HepG2 (cell line): ENCODE measurements around the gene CAMK1. TPM values are rescaled to one million over a fixed set of nuclear protein-coding genes. Genes with fewer than 3 reads are reported as not detected.

Source experiments
- ATAC-seq: fragments of 200-7000 bp; cut with Tn5 transposase; 3 replicates; pipeline ENCODE4 v1.9.1; 2020; ENCODE audit warnings: mild to moderate bottlenecking, moderate library complexity
- BruUV-seq: library from RNA; stranded (reverse); fragments of 400-500 nt; replicated peaks from 2 replicates; lab custom pipeline; 2021; lab: Mats Ljungman, UMichigan
- CTCF ChIA-PET: fragments of 300-600 bp; formaldehyde crosslinking; extraction: SDS; loops from one replicate; lab custom pipeline; 2021; ENCODE audit warnings: low total read pairs, inconsistent platforms, low intra/inter-chr PET ratio; lab: Yijun Ruan, JAX
- POLR2A ChIA-PET: fragments of 350-600 bp; sonication (Branson Sonifier 250); formaldehyde crosslinking; loops from one replicate; lab custom pipeline; 2020; ENCODE audit warnings: antibody characterized with exemption, inconsistent platforms; lab: Yijun Ruan, JAX
- DNase-seq: peaks from one replicate; pipeline ENCODE4 v3.0.0-alpha.2; 2015; ENCODE audit warnings: low spot score
- FAIRE-seq: peaks from 3 replicates; lab custom pipeline; 2011; peaks lifted over from hg19 to GRCh38; lab: Jason Lieb, UNC
- H2AFZ ChIP-seq: one replicate; pipeline ENCODE4 v1.6.1; 2011; ENCODE audit warnings: low read length, inconsistent platforms
- H3K27ac ChIP-seq: fragments of 300-600 bp; 3 replicates; pipeline ENCODE4 v1.8.0; 2011; ENCODE audit warnings: mixed run types, mild to moderate bottlenecking, mixed read lengths, low read length, inconsistent platforms; ENCODE audit not compliant: insufficient read depth; ENCODE audit errors: extremely low read length
- H3K27me3 ChIP-seq, 2 experiments: fragments of 200-600 bp in 1 of 2; 2 replicates in 1 of 2; 3 replicates in 1 of 2; pipeline versions ENCODE4 v1.6.0 to v1.8.0; 2011; ENCODE audit warnings: low read length in 2 of 2, mild to moderate bottlenecking in 2 of 2, moderate library complexity in 2 of 2, inconsistent platforms in 1 of 2; ENCODE audit not compliant: insufficient read depth in 2 of 2, control insufficient read depth in 1 of 2
- H3K36me3 ChIP-seq, 2 experiments: fragments of 200-600 bp in 1 of 2; replicated peaks in 1 of 2; 2 replicates in 1 of 2; 3 replicates in 1 of 2; pipeline versions ENCODE4 v1.5.1 to v1.8.0; 2011; ENCODE audit warnings: low read length in 2 of 2, inconsistent platforms in 1 of 2; ENCODE audit not compliant: insufficient read depth in 2 of 2, control insufficient read depth in 1 of 2
- H3K4me1 ChIP-seq: 2 replicates; pipeline ENCODE4 v1.5.1; 2012; ENCODE audit warnings: low read length, inconsistent platforms; ENCODE audit not compliant: insufficient read depth
- H3K4me2 ChIP-seq: 2 replicates; pipeline ENCODE4 v1.6.0; 2011; ENCODE audit warnings: low read depth, low read length, inconsistent platforms
- H3K4me3 ChIP-seq, 3 experiments: fragments of 200-600 bp in 1 of 3; sonication (generic), shearing (Covaris generic) in 1 of 3; replicated peaks in 1 of 3; 2 replicates each; pipeline ENCODE4 v1.5.1; 2011 to 2016; ENCODE audit warnings: low read length in 3 of 3, inconsistent platforms in 2 of 3, low read depth in 2 of 3, mild to moderate bottlenecking in 2 of 3, control low read depth in 1 of 3, mixed read lengths in 1 of 3; ENCODE audit not compliant: insufficient read depth in 1 of 3
- H3K79me2 ChIP-seq: one replicate; pipeline ENCODE4 v1.6.1; 2011; ENCODE audit warnings: low read length, inconsistent platforms; ENCODE audit not compliant: insufficient read depth
- H3K9ac ChIP-seq: 2 replicates; pipeline ENCODE4 v1.6.0; 2011; ENCODE audit warnings: mild to moderate bottlenecking, low read depth, low read length, inconsistent platforms; ENCODE audit not compliant: insufficient read depth
- H3K9me3 ChIP-seq: 2 replicates; pipeline ENCODE4 v1.5.1; 2012; ENCODE audit warnings: mild to moderate bottlenecking, low read length
- H4K20me1 ChIP-seq: 2 replicates; pipeline ENCODE4 v1.6.0; 2011; ENCODE audit warnings: inconsistent platforms, mild to moderate bottlenecking, low read length, moderate library complexity; ENCODE audit not compliant: insufficient read depth
- AFF4 ChIP-seq: sonication (generic); formaldehyde crosslinking; IDR thresholded peaks from 2 replicates; pipeline ENCODE4 v1.4.0; 2020; ENCODE audit warnings: missing genetic modification reagents
- MED1 ChIP-seq: sonication (generic); formaldehyde crosslinking; IDR thresholded peaks from 2 replicates; pipeline ENCODE4 v1.4.0; 2020; ENCODE audit warnings: missing genetic modification reagents
- NR2F1 ChIP-seq, 2 experiments: fragments of 450-650 bp in 1 of 2; formaldehyde crosslinking in 1 of 2; IDR thresholded peaks; 2 replicates each; pipeline versions ENCODE4 v1.5.0 to v1.6.1; 2016 to 2020; ENCODE audit warnings: mild to moderate bottlenecking in 1 of 2, missing compliant biosample characterization in 1 of 2, missing genetic modification reagents in 1 of 2, moderate library complexity in 1 of 2
- ZFY ChIP-seq: sonication (generic); formaldehyde crosslinking; IDR thresholded peaks from 2 replicates; pipeline ENCODE4 v1.4.0; 2020; ENCODE audit warnings: missing genetic modification reagents
- ZNF235 ChIP-seq: sonication (generic); formaldehyde crosslinking; IDR thresholded peaks from 2 replicates; pipeline ENCODE4 v1.8.1; 2023; ENCODE audit warnings: mild to moderate bottlenecking, missing genetic modification reagents, borderline replicate concordance
- ZNF605 ChIP-seq: sonication (generic); formaldehyde crosslinking; IDR thresholded peaks from 2 replicates; pipeline ENCODE4 v1.8.0; 2022; ENCODE audit warnings: mild to moderate bottlenecking, missing genetic modification reagents
- ZNF7 ChIP-seq: IDR thresholded peaks from 2 replicates; pipeline ENCODE4 v1.6.1; 2016; ENCODE audit warnings: missing biosample characterization, missing genetic modification reagents
- ZNF841 ChIP-seq: sonication (generic); formaldehyde crosslinking; IDR thresholded peaks from 2 replicates; pipeline ENCODE4 v1.8.1; 2023; ENCODE audit warnings: missing genetic modification reagents, borderline replicate concordance
- WGBS: methylation state at CpG from one replicate; pipeline ENCODE4 v1.1.6; 2017; ENCODE audit warnings: low lambda C conversion rate; 5-methylcytosine and 5-hydroxymethylcytosine counted together
- in situ Hi-C: cut with HindIII; loops from 2 replicates; pipeline ENCODE4 v1.10.0; 2017; ENCODE audit warnings: low pct_unique_long_range_greater_than_20kb; ENCODE audit not compliant: extremely low pct_ligation_motif_present
- intact Hi-C: fragments of 100-400 bp; cut with micrococcal nuclease; formaldehyde crosslinking; loops from one replicate; pipeline ENCODE4 v1.10.0; 2022; ENCODE audit not compliant: unreplicated experiment
- polyA plus RNA-seq, 8 experiments: library from polyadenylated mRNA; depleted of rRNA in 3 of 8; stranded (reverse) in 7 of 8; unstranded in 1 of 8; fragments of >200 nt; fragmentation: Illumina TruSeq in 4 of 8; extraction: Trizol in 4 of 8; gene quantifications; 2 replicates each; pipeline versions ENCODE4 v1.2.1 to v1.2.3, GENCODE V29; 2011 to 2016; ENCODE audit warnings: low read depth in 4 of 8, missing spikeins in 1 of 8, mixed read lengths in 1 of 8; ENCODE audit not compliant: insufficient read depth in 1 of 8
- total RNA-seq, 5 experiments: library from RNA; depleted of rRNA; stranded (reverse); fragments of >200 nt; fragmentation: Illumina TruSeq; extraction: Trizol; gene quantifications; 2 replicates each; pipeline ENCODE4 v1.2.3, GENCODE V29; 2016; ENCODE audit warnings: low read depth in 1 of 5
- TF ChIP-seq, protein P1 (sequence below): sonication (generic); formaldehyde crosslinking; conservative IDR thresholded peaks from 2 replicates; pipeline ENCODE4 v1.4.0; 2020; ENCODE audit warnings: mild to moderate bottlenecking, missing genetic modification reagents, moderate library complexity

CAMK1 gene
- total and polyA plus RNA-seq, 2 of the 13 experiments (the other 11 are each of a cell fraction or from before 2014, with no cell fraction given) = 26.4 to 53.3 TPM

DNA sequence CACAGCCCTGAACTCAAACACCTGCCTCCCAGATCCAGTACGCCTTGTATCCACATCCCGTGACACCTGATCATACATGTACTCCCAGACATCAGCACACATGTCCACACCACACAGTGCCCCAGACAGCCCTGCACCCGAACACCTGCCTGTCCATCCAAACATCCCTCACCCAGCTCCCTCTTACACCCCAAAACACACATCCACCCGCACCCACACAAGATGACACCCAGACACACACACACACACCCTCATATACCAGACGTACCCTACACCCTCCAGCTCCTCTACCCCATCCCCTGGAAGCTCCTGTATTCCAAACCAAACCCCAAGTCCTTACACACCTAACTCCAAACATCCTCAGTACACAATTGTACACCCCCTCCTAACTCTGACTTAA is 735 bp downstream of the CAMK1 start:
- ATAC-seq = peak; percentile 8
- ChIA-PET POLR2A (interaction anchor here (1.1 to 5.3 kb wide), 6 partner anchors 15 to 177 kb away, joined by 3 to 50 read pairs (median 8); partner anchors contain the start of genes ARPC4, BRPF1, IL17RC and OGG1), CTCF (no interaction called here)
- peak overlapping the region; percentile 84 for H3K9ac ChIP-seq
- H3K27me3 ChIP-seq = no peaks in the 10 kb centered on the region; a peak in 1 of 5 replicates
- intact Hi-C loops (no loop called here), in situ Hi-C loops (no loop called here)
- H3K4me1 ChIP-seq = peaks cover 39% of the 10 kb centered on the region
- H4K20me1 ChIP-seq = no peaks in the 10 kb centered on the region
- TF ChIP-seq ZNF841 = no peak
- TF ChIP-seq ZNF605 = peak; percentile 41; the same call in 1 of the 2 replicates
- WGBS = 36% methylated on average over 5 of the region's 5 CpGs
- no peak overlapping the region for H2AFZ ChIP-seq
- BruUV-seq = no TSS peak
- H3K36me3 ChIP-seq = peaks cover 4 to 13% of the 10 kb centered on the region in 2 experiments; a peak in 3 of 5 replicates
- H3K79me2 ChIP-seq = peaks cover 13% of the 10 kb centered on the region
- peak overlapping the region; percentile 57 for H3K27ac ChIP-seq
- no peak for FAIRE-seq
- no peak for DNase-seq
- no peaks in the 10 kb centered on the region for H3K9me3 ChIP-seq
- peak overlapping the region; percentile 99 for H3K4me2 ChIP-seq
- H3K4me3 ChIP-seq = peak overlapping the region; percentile 68 to 92 (median 76)

- Histone ChIP-seq H3K9ac (peak overlapping the region; percentile 84), H3K4me2 (peak overlapping the region; percentile 99), H3K4me1 (peaks cover 39% of the 10 kb centered on the region), H4K20me1 (no peaks in the 10 kb centered on the region), H3K36me3 (peaks cover 4 to 13% of the 10 kb centered on the region in 2 experiments; a peak in 3 of 5 replicates), H3K9me3 (no peaks in the 10 kb centered on the region), H3K4me3 (peak overlapping the region; percentile 68 to 92 (median 76); a peak in 5 of 6 replicates), H3K27ac (peak overlapping the region; percentile 57), H3K27me3 (no peaks in the 10 kb centered on the region; a peak in 1 of 5 replicates), H2AFZ (no peak overlapping the region), H3K79me2 (peaks cover 13% of the 10 kb centered on the region)
- ChIA-PET POLR2A (interaction anchor here (0.6 to 5.3 kb wide), 4 partner anchors 14 to 405 kb away, joined by 3 to 50 read pairs (median 19); partner anchors contain the start of genes ARPC4, OGG1, TADA3 and THUMPD3), CTCF (no interaction called here)
- BruUV-seq = no TSS peak
- FAIRE-seq = no peak
- peak; percentile 25 for ATAC-seq
- in situ Hi-C loops (no loop called here), intact Hi-C loops (no loop called here)
- 92% methylated on average over 5 of the region's 6 CpGs for WGBS
- DNase-seq = peak; percentile 25
- TF ChIP-seq NR2F1 (CRISPR knock-in tag; IDR thresholded peaks at IDR 0.05) (peak in 1 of 2 experiments; percentile 61; a peak in 1 of 4 replicates), ZNF235 (CRISPR knock-in tag) (no peak), ZNF7 (CRISPR knock-in tag) (no peak), AFF4 (CRISPR knock-in tag) (no peak), ZFY (peak; percentile 44), MED1 (0 out of 2 replicates have a peak, but pooled peaks have one; percentile 14)
- TF ChIP-seq, protein P1, sequence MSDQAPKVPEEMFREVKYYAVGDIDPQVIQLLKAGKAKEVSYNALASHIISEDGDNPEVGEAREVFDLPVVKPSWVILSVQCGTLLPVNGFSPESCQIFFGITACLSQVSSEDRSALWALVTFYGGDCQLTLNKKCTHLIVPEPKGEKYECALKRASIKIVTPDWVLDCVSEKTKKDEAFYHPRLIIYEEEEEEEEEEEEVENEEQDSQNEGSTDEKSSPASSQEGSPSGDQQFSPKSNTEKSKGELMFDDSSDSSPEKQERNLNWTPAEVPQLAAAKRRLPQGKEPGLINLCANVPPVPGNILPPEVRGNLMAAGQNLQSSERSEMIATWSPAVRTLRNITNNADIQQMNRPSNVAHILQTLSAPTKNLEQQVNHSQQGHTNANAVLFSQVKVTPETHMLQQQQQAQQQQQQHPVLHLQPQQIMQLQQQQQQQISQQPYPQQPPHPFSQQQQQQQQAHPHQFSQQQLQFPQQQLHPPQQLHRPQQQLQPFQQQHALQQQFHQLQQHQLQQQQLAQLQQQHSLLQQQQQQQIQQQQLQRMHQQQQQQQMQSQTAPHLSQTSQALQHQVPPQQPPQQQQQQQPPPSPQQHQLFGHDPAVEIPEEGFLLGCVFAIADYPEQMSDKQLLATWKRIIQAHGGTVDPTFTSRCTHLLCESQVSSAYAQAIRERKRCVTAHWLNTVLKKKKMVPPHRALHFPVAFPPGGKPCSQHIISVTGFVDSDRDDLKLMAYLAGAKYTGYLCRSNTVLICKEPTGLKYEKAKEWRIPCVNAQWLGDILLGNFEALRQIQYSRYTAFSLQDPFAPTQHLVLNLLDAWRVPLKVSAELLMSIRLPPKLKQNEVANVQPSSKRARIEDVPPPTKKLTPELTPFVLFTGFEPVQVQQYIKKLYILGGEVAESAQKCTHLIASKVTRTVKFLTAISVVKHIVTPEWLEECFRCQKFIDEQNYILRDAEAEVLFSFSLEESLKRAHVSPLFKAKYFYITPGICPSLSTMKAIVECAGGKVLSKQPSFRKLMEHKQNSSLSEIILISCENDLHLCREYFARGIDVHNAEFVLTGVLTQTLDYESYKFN (CRISPR knock-in tag) = peak; percentile 77
Measured at GRCh38 chr3:9768141-9768775, 1.5 kb downstream of the CAMK1 start.
